Lower lobe of right lung (tissue), 2 donors: ENCODE results near the gene SLC1A7. TPM values are rescaled to one million over a fixed set of nuclear protein-coding genes. Genes with fewer than 3 reads are reported as not detected.

Source experiments
- ATAC-seq, 2 donors: fragments of 200-7000 bp; cut with Tn5 transposase; one replicate each; pipeline ENCODE4 v1.9.1; 2020 to 2022; ENCODE audit warnings: mild to moderate bottlenecking in 2 of 2, moderate library complexity in 2 of 2
- DNase-seq: peaks from one replicate; pipeline ENCODE4 v3.0.0-alpha.2; 2020
- H3K27ac ChIP-seq: fragments of 200-600 bp; one replicate; pipeline ENCODE4 v1.8.0; 2022
- H3K27me3 ChIP-seq: fragments of 200-600 bp; one replicate; pipeline ENCODE4 v1.8.0; 2022; ENCODE audit warnings: low read depth
- H3K36me3 ChIP-seq: fragments of 200-600 bp; one replicate; pipeline ENCODE4 v1.8.0; 2022; ENCODE audit warnings: mild to moderate bottlenecking
- H3K4me1 ChIP-seq: fragments of 200-600 bp; one replicate; pipeline ENCODE4 v1.8.0; 2022
- H3K4me3 ChIP-seq: fragments of 200-600 bp; one replicate; pipeline ENCODE4 v1.8.0; 2022; ENCODE audit warnings: mild to moderate bottlenecking
- H3K9me3 ChIP-seq: fragments of 200-600 bp; one replicate; pipeline ENCODE4 v1.8.0; 2022
- intact Hi-C: fragments of 100-400 bp; cut with DNase I; formaldehyde crosslinking; loops from one replicate; pipeline ENCODE4 v1.11.0; 2022
- total RNA-seq: library from RNA; stranded (reverse); fragmentation: NEBNext Ultra II Directional; extraction: Animal tissue kit (Norgen Biotek cat#: 25700); gene quantifications from one replicate; pipeline ENCODE4 v1.2.1, GENCODE V29; 2021
- TF ChIP-seq, protein P1 (sequence below): fragments of 200-600 bp; IDR thresholded peaks from one replicate; pipeline ENCODE4 v1.8.0; 2022; ENCODE audit warnings: antibody characterized with exemption, mild to moderate bottlenecking
- donor health status: DM: no; HTN: yes; CAD: no; lungs with severe emphysema.

SLC1A7 gene
- total RNA-seq, 1 donor from 2014 or later, result 0.68 TPM

DNA sequence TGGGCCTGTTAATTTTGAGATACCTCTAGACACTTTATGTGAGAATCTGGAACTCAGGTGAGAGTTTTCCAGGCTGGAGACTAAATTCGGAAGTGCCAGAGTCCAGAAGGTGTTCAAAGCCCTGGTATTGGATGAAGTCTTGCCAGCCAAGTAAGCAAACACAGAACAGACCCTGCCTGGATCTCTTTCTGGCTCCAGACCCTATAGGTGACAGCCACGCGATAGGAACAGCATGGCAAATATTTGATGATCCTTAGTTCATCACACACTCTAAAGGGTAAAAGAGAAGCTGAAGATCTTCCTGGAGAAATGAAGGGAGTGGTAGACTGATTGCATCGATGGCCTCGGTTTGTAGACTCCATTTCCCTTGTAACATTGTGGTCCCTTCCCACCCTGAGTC is 30.7 kb downstream of the SLC1A7 start:
- Histone ChIP-seq H3K4me3 (no peak overlapping the region), H3K9me3 (peaks cover 5% of the 10 kb centered on the region), H3K27me3 (no peaks in the 10 kb centered on the region), H3K4me1 (peaks cover 37% of the 10 kb centered on the region), H3K36me3 (no peaks in the 10 kb centered on the region), H3K27ac (no peak overlapping the region)
- ATAC-seq (no peak), DNase-seq (no peak)
- intact Hi-C loops, result no loop called here
- TF ChIP-seq, protein P1, sequence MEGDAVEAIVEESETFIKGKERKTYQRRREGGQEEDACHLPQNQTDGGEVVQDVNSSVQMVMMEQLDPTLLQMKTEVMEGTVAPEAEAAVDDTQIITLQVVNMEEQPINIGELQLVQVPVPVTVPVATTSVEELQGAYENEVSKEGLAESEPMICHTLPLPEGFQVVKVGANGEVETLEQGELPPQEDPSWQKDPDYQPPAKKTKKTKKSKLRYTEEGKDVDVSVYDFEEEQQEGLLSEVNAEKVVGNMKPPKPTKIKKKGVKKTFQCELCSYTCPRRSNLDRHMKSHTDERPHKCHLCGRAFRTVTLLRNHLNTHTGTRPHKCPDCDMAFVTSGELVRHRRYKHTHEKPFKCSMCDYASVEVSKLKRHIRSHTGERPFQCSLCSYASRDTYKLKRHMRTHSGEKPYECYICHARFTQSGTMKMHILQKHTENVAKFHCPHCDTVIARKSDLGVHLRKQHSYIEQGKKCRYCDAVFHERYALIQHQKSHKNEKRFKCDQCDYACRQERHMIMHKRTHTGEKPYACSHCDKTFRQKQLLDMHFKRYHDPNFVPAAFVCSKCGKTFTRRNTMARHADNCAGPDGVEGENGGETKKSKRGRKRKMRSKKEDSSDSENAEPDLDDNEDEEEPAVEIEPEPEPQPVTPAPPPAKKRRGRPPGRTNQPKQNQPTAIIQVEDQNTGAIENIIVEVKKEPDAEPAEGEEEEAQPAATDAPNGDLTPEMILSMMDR, result no peak

DNA sequence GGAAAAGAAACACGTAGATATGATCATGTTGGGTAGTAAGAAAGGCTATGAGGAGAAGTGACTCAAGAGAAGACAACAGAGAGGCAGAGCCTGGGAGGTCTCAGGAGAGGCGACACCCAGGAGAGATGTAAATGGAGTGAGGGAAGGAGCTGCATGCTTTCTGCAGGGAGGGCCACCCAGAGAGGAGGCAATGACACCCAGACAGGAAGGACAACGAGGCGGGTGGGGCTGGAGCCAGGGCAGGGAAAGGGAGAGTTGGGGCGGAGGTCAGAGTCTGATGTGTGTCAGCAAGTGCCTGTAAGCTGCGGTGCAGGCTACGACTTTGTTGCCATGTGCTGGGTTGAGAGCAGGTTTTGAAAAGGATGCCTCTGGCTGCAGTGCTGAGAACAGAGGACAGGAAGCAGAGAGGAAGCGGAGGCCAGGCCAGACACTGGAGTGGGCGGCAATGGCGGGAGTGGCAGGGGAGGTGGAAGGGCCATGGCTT is 31.3 kb downstream of the SLC1A7 start:
- Histone ChIP-seq H3K27ac (peak overlapping the region; percentile 67), H3K27me3 (no peaks in the 10 kb centered on the region), H3K4me3 (no peak overlapping the region), H3K9me3 (peaks cover 5% of the 10 kb centered on the region), H3K4me1 (peaks cover 37% of the 10 kb centered on the region), H3K36me3 (no peaks in the 10 kb centered on the region)
- TF ChIP-seq, protein P1, result no peak
- intact Hi-C loops, result no loop called here
- ATAC-seq (peak; percentile 15 to 53), DNase-seq (peak; percentile 72)

DNA sequence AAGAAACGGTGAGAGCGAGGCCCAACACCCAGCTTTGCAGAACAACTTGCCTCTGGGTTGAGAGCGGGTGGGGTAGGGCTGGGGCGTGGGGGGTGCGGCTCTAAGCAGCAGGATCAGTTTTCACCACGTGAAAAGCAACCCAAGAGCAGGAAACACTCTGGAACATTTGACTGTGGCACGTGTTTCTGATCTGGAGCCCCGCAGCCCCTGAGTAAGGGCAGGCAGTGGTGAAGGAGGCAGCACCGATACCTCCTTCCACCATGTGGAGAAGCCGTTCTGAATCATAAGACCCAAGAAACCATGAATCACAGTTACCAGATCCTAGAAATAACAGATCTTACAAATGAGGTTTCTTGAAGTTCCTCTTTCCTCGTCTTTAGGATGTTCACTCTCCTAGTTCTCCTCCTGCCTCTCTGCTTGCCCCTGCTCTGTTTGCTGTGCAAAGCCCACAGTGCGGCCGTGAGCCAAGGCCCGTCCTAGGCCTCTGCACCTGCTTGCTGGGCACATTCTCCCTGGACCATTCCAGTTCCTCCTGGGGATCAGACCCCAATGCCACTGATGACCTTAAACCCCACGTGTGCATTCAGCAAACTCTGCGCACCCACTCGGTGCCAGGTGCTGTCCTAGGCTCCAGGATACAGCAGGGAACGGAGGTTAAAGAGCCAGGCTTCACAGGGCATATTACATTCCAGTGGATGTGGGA is 31.9 kb downstream of the SLC1A7 start:
- peak overlapping the region; percentile 67 for H3K27ac ChIP-seq
- H3K4me3 ChIP-seq, result no peak overlapping the region
- peak; percentile 63 to 75 for ATAC-seq
- H3K36me3 ChIP-seq, result no peaks in the 10 kb centered on the region
- H3K27me3 ChIP-seq, result no peaks in the 10 kb centered on the region
- TF ChIP-seq, protein P1, result no peak
- peak; percentile 78 for DNase-seq
- peaks cover 37% of the 10 kb centered on the region for H3K4me1 ChIP-seq
- H3K9me3 ChIP-seq, result peaks cover 5% of the 10 kb centered on the region
- intact Hi-C loops, result no loop called here

DNA sequence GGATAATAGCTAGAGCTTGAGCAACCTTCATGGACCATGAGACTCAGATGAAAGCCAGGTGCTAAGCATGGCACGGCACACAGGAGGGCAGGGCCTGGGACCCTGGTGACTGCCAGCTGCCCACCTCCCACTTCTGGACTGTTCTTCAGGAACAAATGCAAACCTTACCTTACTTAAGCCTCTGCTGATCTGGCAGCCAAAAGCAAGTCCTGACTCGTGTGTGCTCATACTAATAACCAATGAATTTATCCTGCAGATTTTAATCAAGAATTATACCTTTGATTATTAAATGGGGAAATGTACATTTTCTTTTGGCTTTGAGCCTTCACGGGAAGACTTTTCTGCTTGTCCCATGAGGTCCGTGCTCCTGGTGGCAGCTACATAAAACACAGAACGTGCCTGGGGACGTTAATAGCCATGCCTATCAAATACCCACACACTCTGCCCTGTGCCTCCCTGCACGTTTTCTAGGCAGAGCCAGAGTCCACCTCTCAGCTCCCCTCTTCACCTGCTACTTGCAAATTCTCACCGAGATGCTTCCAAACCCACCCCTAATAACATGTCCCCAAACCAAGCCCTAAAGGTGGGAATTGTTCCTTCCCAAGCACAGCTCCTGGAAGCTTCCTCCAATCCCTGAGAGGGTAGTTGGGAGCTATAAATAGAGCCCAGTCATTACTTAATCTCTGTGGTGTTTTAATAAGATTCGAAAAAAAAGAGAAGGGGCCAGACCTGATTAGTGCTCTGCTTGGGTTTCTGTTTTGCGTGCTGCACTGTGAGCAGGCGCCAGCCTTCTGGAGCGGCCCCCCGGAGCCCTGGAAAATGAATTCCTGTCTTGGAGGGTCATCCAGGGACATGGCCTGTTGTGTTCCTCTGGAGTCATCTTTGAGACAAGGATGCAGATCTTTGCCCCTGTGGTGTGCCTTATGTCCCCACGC is 33.5 kb downstream of the SLC1A7 start:
- Histone ChIP-seq H3K9me3 (peaks cover 5% of the 10 kb centered on the region), H3K4me1 (peaks cover 37% of the 10 kb centered on the region), H3K27me3 (no peaks in the 10 kb centered on the region), H3K36me3 (no peaks in the 10 kb centered on the region), H3K4me3 (no peak overlapping the region), H3K27ac (no peak overlapping the region)
- TF ChIP-seq, protein P1, result no peak
- intact Hi-C loops, result no loop called here
- no peak for DNase-seq
- peak; percentile 41 to 81 for ATAC-seq

DNA sequence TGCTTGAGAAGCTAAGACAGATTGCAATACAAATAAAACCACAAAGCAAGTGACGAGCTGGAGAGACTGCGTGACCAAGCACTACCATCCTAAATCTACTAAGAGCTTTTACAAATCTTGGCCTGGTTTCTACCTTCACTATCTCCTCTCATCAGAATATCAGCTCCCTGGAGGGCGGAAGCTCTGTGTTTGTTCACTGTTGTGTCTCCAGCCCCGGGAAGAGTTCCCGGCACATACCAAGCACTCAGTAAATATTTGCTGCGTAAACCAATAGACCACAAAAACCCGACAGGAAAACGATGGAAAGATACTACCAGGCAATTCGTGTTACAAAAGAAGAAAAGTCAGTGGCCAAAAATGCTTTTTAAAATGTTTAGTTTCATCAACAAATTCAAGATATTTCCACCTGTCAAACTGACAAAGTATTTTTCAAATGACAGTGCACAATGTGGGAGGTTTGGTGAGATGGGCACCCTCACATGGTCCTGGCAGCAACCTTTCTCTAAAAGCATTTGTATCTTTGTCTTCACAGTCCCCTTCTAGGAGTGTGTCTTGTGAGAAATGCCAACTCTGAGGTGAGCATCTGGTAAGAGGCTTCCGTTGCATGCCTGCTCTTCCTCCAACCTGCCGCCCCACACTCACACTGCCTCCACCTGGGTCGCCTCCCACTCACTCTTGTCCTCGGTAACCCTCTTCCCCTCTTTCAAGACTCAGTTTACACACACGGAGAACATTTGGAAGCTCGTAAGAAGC is 34.7 kb downstream of the SLC1A7 start:
- TF ChIP-seq, protein P1, result no peak
- ATAC-seq (peak in 1 of 2 donors; percentile 33), DNase-seq (no peak)
- no peaks in the 10 kb centered on the region for H3K36me3 ChIP-seq
- no peak overlapping the region for H3K27ac ChIP-seq
- peaks cover 5% of the 10 kb centered on the region for H3K9me3 ChIP-seq
- H3K4me1 ChIP-seq, result peaks cover 37% of the 10 kb centered on the region
- intact Hi-C loops, result no loop called here
- H3K27me3 ChIP-seq, result no peaks in the 10 kb centered on the region
- H3K4me3 ChIP-seq, result no peak overlapping the region
